HCT116 (cell line): ENCODE measurements around the gene RBCK1. TPM values are rescaled to one million over a fixed set of nuclear protein-coding genes. Genes with fewer than 3 reads are reported as not detected.

ENCODE experiments used
- ATAC-seq: fragments of 200-7000 bp; cut with Tn5 transposase; 2 replicates; pipeline ENCODE4 v1.9.1; 2020; ENCODE audit warnings: mild to moderate bottlenecking, moderate library complexity
- BruUV-seq: library from RNA; stranded (reverse); fragments of 400-500 nt; replicated peaks from 2 replicates; lab custom pipeline; 2021; lab: Mats Ljungman, UMichigan
- CTCF ChIA-PET: fragments of 300-600 bp; sonication (Branson Sonifier 250); formaldehyde crosslinking; loops from one replicate; lab custom pipeline; 2021; ENCODE audit warnings: antibody characterized with exemption; lab: Charles Lee
- POLR2A ChIA-PET: fragments of 300-600, 350-600 bp; sonication (Branson Sonifier 250); formaldehyde crosslinking; loops from one replicate; lab custom pipeline; 2021; ENCODE audit warnings: antibody characterized with exemption; lab: Charles Lee
- RAD21 ChIA-PET, 2 experiments: fragments of 300-600 bp; sonication (Branson Sonifier 250); formaldehyde crosslinking; loops; one replicate each; lab custom pipeline; 2023; ENCODE audit warnings: low total read pairs in 2 of 2; ENCODE audit not compliant: uncharacterized antibody in 2 of 2, unreplicated experiment in 2 of 2, low non-redundant PET in 1 of 2; lab: Charles Lee
- DNase-seq: peaks from one replicate; pipeline ENCODE4 v3.0.0-alpha.2; 2010; ENCODE audit warnings: low read depth, low spot score
- H2AFZ ChIP-seq: fragments of 200-600 bp; shearing (Covaris generic), sonication (generic); 2 replicates; pipeline ENCODE4 v1.6.1; 2017; ENCODE audit warnings: low read depth, mixed run types, mixed read lengths, antibody characterized with exemption, low read length; ENCODE audit not compliant: poor library complexity, severe bottlenecking
- H3K27ac ChIP-seq: 2 replicates; pipeline ENCODE4 v1.5.1; 2012; ENCODE audit warnings: low read depth, low read length
- H3K27me3 ChIP-seq: fragments of 200-600 bp; sonication (generic); 2 replicates; pipeline ENCODE4 v1.6.1; 2016; ENCODE audit warnings: mixed run types, low read length, mixed read lengths; ENCODE audit not compliant: insufficient read depth
- H3K36me3 ChIP-seq, 2 experiments: fragments of 200-500 bp in 1 of 2; fragments of 200-600 bp in 1 of 2; sonication (Bioruptor generic) in 1 of 2; sonication (generic) in 1 of 2; 2 replicates each; pipeline versions ENCODE4 v1.5.1 to v1.6.1; 2014 to 2016; ENCODE audit warnings: low read length in 2 of 2, inconsistent platforms in 1 of 2, mixed read lengths in 1 of 2, mixed run types in 1 of 2; ENCODE audit not compliant: insufficient read depth in 2 of 2, control insufficient read depth in 1 of 2
- H3K4me1 ChIP-seq, 2 experiments: fragments of 200-600 bp in 1 of 2; sonication (generic) in 1 of 2; 2 replicates each; pipeline versions ENCODE4 v1.5.1 to v1.6.1; 2012 to 2017; ENCODE audit warnings: low read length in 2 of 2, inconsistent platforms in 1 of 2, mild to moderate bottlenecking in 1 of 2, mixed read lengths in 1 of 2, mixed run types in 1 of 2, moderate library complexity in 1 of 2; ENCODE audit not compliant: insufficient read depth in 2 of 2, control insufficient read depth in 1 of 2
- H3K4me2 ChIP-seq: fragments of 200-600 bp; sonication (generic); 2 replicates; pipeline ENCODE4 v1.6.1; 2017; ENCODE audit warnings: mixed run types, low read length, mixed read lengths
- H3K4me3 ChIP-seq, 2 experiments: fragments of 200-600 bp in 1 of 2; sonication (generic) in 1 of 2; replicated peaks in 1 of 2; 2 replicates each; pipeline ENCODE4 v1.5.1; 2011 to 2016; ENCODE audit warnings: low read length in 2 of 2, control low read depth in 1 of 2, low read depth in 1 of 2, mild to moderate bottlenecking in 1 of 2, mixed read lengths in 1 of 2, mixed run types in 1 of 2
- H3K79me2 ChIP-seq: fragments of 200-600 bp; sonication (generic); 2 replicates; pipeline ENCODE4 v1.6.1; 2017; ENCODE audit warnings: mild to moderate bottlenecking, mixed run types, low read length, moderate library complexity, mixed read lengths; ENCODE audit not compliant: insufficient read depth
- H3K9ac ChIP-seq: fragments of 200-600 bp; sonication (generic); 2 replicates; pipeline ENCODE4 v1.6.1; 2016; ENCODE audit warnings: low read length, mixed read lengths
- H3K9me2 ChIP-seq: fragments of 200-600 bp; sonication (generic), shearing (Covaris generic); 2 replicates; pipeline ENCODE4 v1.6.1; 2017; ENCODE audit warnings: mixed run types, mild to moderate bottlenecking, moderate library complexity; ENCODE audit not compliant: insufficient read depth
- H3K9me3 ChIP-seq, 2 experiments: fragments of 200-500 bp in 1 of 2; fragments of 200-600 bp in 1 of 2; sonication (Bioruptor generic) in 1 of 2; sonication (generic) in 1 of 2; 2 replicates each; pipeline ENCODE4 v1.6.1; 2014 to 2017; ENCODE audit warnings: low read length in 2 of 2, mixed read lengths in 2 of 2, inconsistent platforms in 1 of 2, low read depth in 1 of 2, mild to moderate bottlenecking in 1 of 2, mixed run types in 1 of 2, moderate library complexity in 1 of 2; ENCODE audit not compliant: control insufficient read depth in 1 of 2, insufficient read depth in 1 of 2
- H4K20me1 ChIP-seq: fragments of 200-600 bp; sonication (generic), shearing (Covaris generic); 2 replicates; pipeline ENCODE4 v1.6.1; 2017; ENCODE audit warnings: mixed run types, mild to moderate bottlenecking, moderate library complexity; ENCODE audit not compliant: insufficient read depth
- CBX3 ChIP-seq: IDR thresholded peaks from 2 replicates; pipeline ENCODE4 v1.6.1; 2012; ENCODE audit warnings: low read depth
- EGR1 ChIP-seq: IDR thresholded peaks from 2 replicates; pipeline ENCODE4 v1.6.1; 2012; ENCODE audit warnings: low read depth
- EZH2 ChIP-seq: fragments of 200-600 bp; sonication (generic); IDR thresholded peaks from 2 replicates; pipeline ENCODE4 v1.6.1; 2017; ENCODE audit warnings: antibody characterized with exemption, mixed run types
- EZH2phosphoT487 ChIP-seq: fragments of 200-600 bp; IDR thresholded peaks from 2 replicates; pipeline ENCODE4 v1.6.1; 2018; ENCODE audit warnings: antibody characterized with exemption, borderline replicate concordance
- JUND ChIP-seq: IDR thresholded peaks from 2 replicates; pipeline ENCODE4 v1.6.1; 2012
- POLR2A ChIP-seq: IDR thresholded peaks from 2 replicates; pipeline ENCODE4 v1.7.0; 2011; ENCODE audit warnings: borderline replicate concordance; ENCODE audit not compliant: insufficient read depth, insufficient read length; ENCODE audit errors: extremely low read depth
- POLR2AphosphoS5 ChIP-seq: IDR thresholded peaks from 2 replicates; pipeline ENCODE4 v1.6.1; 2011; ENCODE audit warnings: mild to moderate bottlenecking, low read depth, low read length, moderate library complexity
- RAD21 ChIP-seq: IDR thresholded peaks from 2 replicates; pipeline ENCODE4 v1.6.1; 2012; ENCODE audit warnings: low read depth, mild to moderate bottlenecking
- SIN3A ChIP-seq: IDR thresholded peaks from 2 replicates; pipeline ENCODE4 v1.6.1; 2012; ENCODE audit warnings: low read depth
- SRF ChIP-seq: IDR thresholded peaks from 2 replicates; pipeline ENCODE4 v1.6.1; 2012; ENCODE audit warnings: low read depth
- TCF7L2 ChIP-seq: IDR thresholded peaks from 2 replicates; pipeline ENCODE4 v1.7.0; 2011; ENCODE audit warnings: borderline replicate concordance, inconsistent platforms; ENCODE audit not compliant: insufficient read depth, insufficient read length; ENCODE audit errors: extremely low read depth
- YY1 ChIP-seq: IDR thresholded peaks from 2 replicates; pipeline ENCODE4 v1.6.1; 2011; ENCODE audit warnings: low read length, low read depth, moderate library complexity, mild to moderate bottlenecking; ENCODE audit not compliant: insufficient replicate concordance; ENCODE audit errors: extremely low read depth
- ZFX ChIP-seq: fragments of 450-650 bp; IDR thresholded peaks from 2 replicates; pipeline ENCODE4 v1.6.1; 2017
- intact Hi-C: fragments of 100-400 bp; cut with micrococcal nuclease; formaldehyde crosslinking; loops from 2 replicates; pipeline ENCODE4 v1.10.0; 2022
- total RNA-seq: library from RNA; stranded (reverse); gene quantifications from one replicate; pipeline ENCODE4 v1.2.1, GENCODE V29; 2021; ENCODE audit not compliant: unreplicated experiment
- TF ChIP-seq, protein P1 (sequence below): IDR thresholded peaks from 2 replicates; pipeline ENCODE4 v1.6.1; 2012
- TF ChIP-seq, protein P2 (sequence below): IDR thresholded peaks from 2 replicates; pipeline ENCODE4 v1.6.1; 2012; ENCODE audit warnings: low read depth

The RBCK1 gene
- total RNA-seq, 1 experiment from 2014 or later, result 180 TPM

DNA sequence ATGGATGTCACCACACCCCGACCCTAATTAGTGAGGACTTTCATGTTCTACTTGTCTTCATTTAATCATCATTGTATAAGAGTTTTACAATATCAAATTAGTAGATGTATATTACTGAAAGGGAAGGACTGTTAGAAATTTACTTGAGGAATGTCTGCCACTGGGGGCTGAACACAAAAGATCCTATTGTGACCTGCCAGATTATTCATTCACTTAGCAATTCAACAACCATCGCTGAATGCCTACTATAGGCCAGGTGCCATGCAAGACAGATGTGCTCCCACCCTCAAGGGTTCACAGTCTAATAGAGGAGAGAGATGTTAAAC is 8.0 kb upstream of the RBCK1 start:
- no TSS peak for BruUV-seq
- peak overlapping the region; percentile 47 for H2AFZ ChIP-seq
- H3K36me3 ChIP-seq, result peaks cover 8 to 23% of the 10 kb centered on the region in 2 experiments
- no peaks in the 10 kb centered on the region for H3K9me2 ChIP-seq
- H3K4me2 ChIP-seq, result no peak overlapping the region
- H3K79me2 ChIP-seq, result no peaks in the 10 kb centered on the region
- no peaks in the 10 kb centered on the region for H4K20me1 ChIP-seq
- H3K27ac ChIP-seq, result no peak overlapping the region
- CTCF ChIA-PET, result interaction anchor here (1.2 to 1.9 kb wide), 2 partner anchors 32 to 38 kb away, joined by 3 to 7 read pairs; no protein-coding TSS in a partner anchor
- POLR2A ChIA-PET, result interaction anchor here (0.6 to 19.5 kb wide), 5 partner anchors 9 to 134 kb away, joined by 3 to 639 read pairs (median 3); partner anchors contain the start of gene TRIB3
- peak; percentile 49 for ATAC-seq
- H3K4me1 ChIP-seq, result peaks cover 16 to 28% of the 10 kb centered on the region in 2 experiments
- TF ChIP-seq, protein P1, sequence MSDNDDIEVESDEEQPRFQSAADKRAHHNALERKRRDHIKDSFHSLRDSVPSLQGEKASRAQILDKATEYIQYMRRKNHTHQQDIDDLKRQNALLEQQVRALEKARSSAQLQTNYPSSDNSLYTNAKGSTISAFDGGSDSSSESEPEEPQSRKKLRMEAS, result no peak; the same call in 1 of the 2 replicates
- no peak for TF ChIP-seq JUND
- no peak for TF ChIP-seq SRF
- no peak for TF ChIP-seq POLR2A
- TF ChIP-seq CBX3, result no peak
- no peak for TF ChIP-seq EGR1
- TF ChIP-seq SIN3A, result no peak
- TF ChIP-seq EZH2, result no peak
- TF ChIP-seq, protein P2, sequence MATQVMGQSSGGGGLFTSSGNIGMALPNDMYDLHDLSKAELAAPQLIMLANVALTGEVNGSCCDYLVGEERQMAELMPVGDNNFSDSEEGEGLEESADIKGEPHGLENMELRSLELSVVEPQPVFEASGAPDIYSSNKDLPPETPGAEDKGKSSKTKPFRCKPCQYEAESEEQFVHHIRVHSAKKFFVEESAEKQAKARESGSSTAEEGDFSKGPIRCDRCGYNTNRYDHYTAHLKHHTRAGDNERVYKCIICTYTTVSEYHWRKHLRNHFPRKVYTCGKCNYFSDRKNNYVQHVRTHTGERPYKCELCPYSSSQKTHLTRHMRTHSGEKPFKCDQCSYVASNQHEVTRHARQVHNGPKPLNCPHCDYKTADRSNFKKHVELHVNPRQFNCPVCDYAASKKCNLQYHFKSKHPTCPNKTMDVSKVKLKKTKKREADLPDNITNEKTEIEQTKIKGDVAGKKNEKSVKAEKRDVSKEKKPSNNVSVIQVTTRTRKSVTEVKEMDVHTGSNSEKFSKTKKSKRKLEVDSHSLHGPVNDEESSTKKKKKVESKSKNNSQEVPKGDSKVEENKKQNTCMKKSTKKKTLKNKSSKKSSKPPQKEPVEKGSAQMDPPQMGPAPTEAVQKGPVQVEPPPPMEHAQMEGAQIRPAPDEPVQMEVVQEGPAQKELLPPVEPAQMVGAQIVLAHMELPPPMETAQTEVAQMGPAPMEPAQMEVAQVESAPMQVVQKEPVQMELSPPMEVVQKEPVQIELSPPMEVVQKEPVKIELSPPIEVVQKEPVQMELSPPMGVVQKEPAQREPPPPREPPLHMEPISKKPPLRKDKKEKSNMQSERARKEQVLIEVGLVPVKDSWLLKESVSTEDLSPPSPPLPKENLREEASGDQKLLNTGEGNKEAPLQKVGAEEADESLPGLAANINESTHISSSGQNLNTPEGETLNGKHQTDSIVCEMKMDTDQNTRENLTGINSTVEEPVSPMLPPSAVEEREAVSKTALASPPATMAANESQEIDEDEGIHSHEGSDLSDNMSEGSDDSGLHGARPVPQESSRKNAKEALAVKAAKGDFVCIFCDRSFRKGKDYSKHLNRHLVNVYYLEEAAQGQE, result no peak
- no peak for TF ChIP-seq RAD21
- no peak for TF ChIP-seq EZH2phosphoT487
- no peak for TF ChIP-seq ZFX
- no peak for TF ChIP-seq TCF7L2
- no peak for TF ChIP-seq POLR2AphosphoS5
- TF ChIP-seq YY1, result no peak
- TF ChIP-seq, all 23 proteins: peak for 0
- no peaks in the 10 kb centered on the region for H3K27me3 ChIP-seq
- peaks cover 0 to 6% of the 10 kb centered on the region in 2 experiments; a peak in 1 of 4 replicates for H3K9me3 ChIP-seq
- no peak overlapping the region for H3K4me3 ChIP-seq
- intact Hi-C loops, result loop anchor here (5.0 kb wide), 1 partner anchor 38 kb away; no protein-coding TSS in a partner anchor
- H3K9ac ChIP-seq, result no peak overlapping the region
- no peak for DNase-seq
- RAD21 ChIA-PET, result interaction anchor here in 1 of 2 experiments (1.1 kb wide), 1 partner anchor 18 kb away, joined by 4 read pairs; no protein-coding TSS in a partner anchor
